ENCODE data around the gene CNMD. TPM values are rescaled to one million over a fixed set of nuclear protein-coding genes. Genes with fewer than 3 reads are reported as not detected.
"Not testable (repeated sequence)": the region's sequence is repeated elsewhere in the genome, so short reads cannot be mapped to it uniquely, and the experiment has no call there.

Gene CNMD
- total RNA-seq, 6 experiments from 2014 or later = not detected

- peaks cover 12% of the 10 kb centered on the region for H3K27me3 Mint-ChIP-seq (ENCODE audit: insufficient read depth)
- H3K4me3 Mint-ChIP-seq = no peak overlapping the region
- no peak for DNase-seq
- H3K4me1 Mint-ChIP-seq (ENCODE audit: low read depth) = no peaks in the 10 kb centered on the region
- H3K27ac Mint-ChIP-seq = no peak overlapping the region
- H3K36me3 Mint-ChIP-seq (ENCODE audit: low read depth) = no peaks in the 10 kb centered on the region
- no peaks in the 10 kb centered on the region; the same call in 1 of the 2 replicates for H3K9me3 Mint-ChIP-seq
- TF ChIP-seq CTCF (IDR thresholded peaks at IDR 0.05) = no peak
Measured at GRCh38 chr13:52723181-52723580, 16.4 kb downstream of the CNMD start.

GRCh38 chr13:52721356-52721755 is 18.3 kb downstream of the CNMD start:
- H3K27me3 Mint-ChIP-seq (ENCODE audit: insufficient read depth) = peaks cover 12% of the 10 kb centered on the region
- H3K9me3 Mint-ChIP-seq; DNase-seq; H3K36me3 Mint-ChIP-seq (ENCODE audit: low read depth); H3K4me1 Mint-ChIP-seq (ENCODE audit: low read depth); H3K4me3 Mint-ChIP-seq; H3K27ac Mint-ChIP-seq: not testable (repeated sequence)

GRCh38 chr13:52720904-52721303 is 18.7 kb downstream of the CNMD start:
- H3K4me1 Mint-ChIP-seq (ENCODE audit: low read depth); H3K36me3 Mint-ChIP-seq (ENCODE audit: low read depth); H3K9me3 Mint-ChIP-seq; DNase-seq; H3K27ac Mint-ChIP-seq; H3K4me3 Mint-ChIP-seq: not testable (repeated sequence)
- peaks cover 12% of the 10 kb centered on the region for H3K27me3 Mint-ChIP-seq (ENCODE audit: insufficient read depth)

GRCh38 chr13:52713894-52714293 is 25.7 kb downstream of the CNMD start:
- no peaks in the 10 kb centered on the region for H3K4me1 Mint-ChIP-seq (ENCODE audit: low read depth)

GRCh38 chr13:52712385-52712784 is 27.2 kb downstream of the CNMD start:
- Mint-ChIP-seq H3K36me3 (ENCODE audit: low read depth) (no peaks in the 10 kb centered on the region), H3K27me3 (ENCODE audit: insufficient read depth) (peaks cover 7% of the 10 kb centered on the region), H3K9me3 (no peaks in the 10 kb centered on the region), H3K4me3 (no peak overlapping the region), H3K27ac (no peak overlapping the region), H3K4me1 (ENCODE audit: low read depth) (no peaks in the 10 kb centered on the region)
- no peak for DNase-seq
- no peak for TF ChIP-seq CTCF (IDR thresholded peaks at IDR 0.05)

More at GRCh38 chr13:52713894-52714293, 25.7 kb downstream of the CNMD start:
- Mint-ChIP-seq H3K4me3 (no peak overlapping the region), H3K27me3 (ENCODE audit: insufficient read depth) (peaks cover 10% of the 10 kb centered on the region), H3K9me3 (no peaks in the 10 kb centered on the region; the same call in 1 of the 2 replicates), H3K27ac (no peak overlapping the region), H3K36me3 (ENCODE audit: low read depth) (no peaks in the 10 kb centered on the region)
- no peak for DNase-seq
- no peak for TF ChIP-seq CTCF (IDR thresholded peaks at IDR 0.05)

GRCh38 chr13:52711286-52711685 is 28.3 kb downstream of the CNMD start:
- no peak for TF ChIP-seq CTCF (IDR thresholded peaks at IDR 0.05)
- no peaks in the 10 kb centered on the region for H3K9me3 Mint-ChIP-seq
- H3K4me3 Mint-ChIP-seq = no peak overlapping the region
- H3K36me3 Mint-ChIP-seq (ENCODE audit: low read depth) = no peaks in the 10 kb centered on the region
- no peaks in the 10 kb centered on the region for H3K4me1 Mint-ChIP-seq (ENCODE audit: low read depth)
- peaks cover 7% of the 10 kb centered on the region for H3K27me3 Mint-ChIP-seq (ENCODE audit: insufficient read depth)
- H3K27ac Mint-ChIP-seq = no peak overlapping the region
- no peak for DNase-seq

- not testable (repeated sequence) for H3K27ac Mint-ChIP-seq; H3K9me3 Mint-ChIP-seq; H3K36me3 Mint-ChIP-seq (ENCODE audit: low read depth); H3K27me3 Mint-ChIP-seq (ENCODE audit: insufficient read depth); DNase-seq; H3K4me1 Mint-ChIP-seq (ENCODE audit: low read depth); H3K4me3 Mint-ChIP-seq
Measured at GRCh38 chr13:52708266-52708665, 31.4 kb downstream of the CNMD start.
